Amniotic stem cell (primary cell): ENCODE data around the gene SSBP3.

Experiments
- DNase-seq: peaks from one replicate; lab custom pipeline; 2025; lab: John Stamatoyannopoulos, UW

The SSBP3 gene

DNA sequence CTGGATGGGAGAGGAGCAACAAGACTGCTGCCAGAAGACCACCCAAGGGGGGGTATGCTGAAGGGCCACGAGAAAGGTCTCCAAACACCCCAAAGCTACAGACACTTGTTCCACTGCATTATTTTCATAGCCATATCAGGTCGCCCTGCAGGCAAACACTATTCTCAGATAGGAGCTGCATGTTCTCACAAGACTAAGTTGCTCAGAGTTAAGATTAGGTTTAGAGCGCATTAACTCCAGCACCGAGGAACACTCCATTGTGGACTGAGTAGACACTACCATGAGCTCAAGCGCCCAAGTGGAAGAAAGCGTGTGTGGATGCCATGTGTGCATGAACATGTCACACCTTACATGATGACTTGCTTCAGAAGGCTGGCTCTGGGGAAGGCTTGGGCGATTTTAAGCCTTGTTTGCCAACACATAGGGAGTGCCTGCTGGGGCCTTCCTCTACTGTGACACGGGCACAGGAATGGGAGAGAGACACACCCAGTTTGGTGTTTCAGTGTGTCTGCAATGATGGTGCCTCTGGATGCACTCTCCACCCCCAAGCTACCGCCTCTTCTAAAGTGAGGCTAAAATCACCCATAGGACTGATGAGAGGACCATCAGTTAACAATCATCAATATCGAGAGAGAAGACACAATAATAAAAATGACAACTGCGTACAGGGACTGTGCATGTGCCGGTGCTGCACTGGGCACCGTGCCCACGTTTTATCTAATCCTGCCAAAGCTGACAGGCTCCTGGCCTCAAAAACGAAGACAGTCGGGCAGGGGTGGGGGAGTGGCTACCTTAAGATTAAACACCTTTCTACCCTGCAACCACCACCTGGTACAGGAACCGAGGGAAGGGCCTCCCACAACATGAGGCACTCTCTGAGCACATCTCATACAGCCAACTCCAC is 34.9 kb downstream of the SSBP3 start:
- DNase-seq: no peak

DNA sequence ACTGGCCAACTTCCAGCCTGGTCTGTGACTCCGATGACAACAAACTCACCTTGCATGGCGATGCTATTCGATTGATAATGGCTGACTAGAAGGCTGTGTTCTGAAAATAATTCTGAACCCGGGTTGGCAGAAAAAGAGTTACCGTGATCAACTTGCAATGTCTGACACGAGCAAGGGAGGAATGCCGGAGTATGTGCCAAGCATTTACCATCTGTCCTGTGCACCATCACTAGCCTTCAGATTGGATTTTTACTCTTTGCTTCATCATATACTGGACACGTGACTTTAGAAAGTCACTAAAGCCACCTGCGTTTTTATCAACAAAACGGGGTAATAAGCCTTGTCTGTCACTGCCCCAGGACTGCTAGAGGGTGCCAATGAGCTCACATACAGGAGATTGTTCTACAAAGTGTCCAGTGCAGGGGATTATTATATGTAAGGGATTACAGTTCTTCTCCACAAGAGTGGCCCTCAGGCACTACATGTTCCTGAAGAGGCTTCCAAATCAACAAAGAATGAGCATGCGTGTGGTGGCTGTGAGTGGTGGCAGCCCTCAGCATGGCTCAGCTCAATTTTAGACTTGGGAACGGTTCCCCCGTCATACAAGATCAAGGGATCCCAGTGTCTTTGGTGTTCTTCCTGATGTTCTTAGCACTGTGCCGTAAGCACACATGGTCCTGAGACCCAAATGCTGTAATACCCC is 35.8 kb downstream of the SSBP3 start:
- DNase-seq: no peak

- no peak for DNase-seq
These were observed 38.6 kb downstream of the SSBP3 start for GRCh38 chr1:54367613-54368012.

- DNase-seq: no peak
These were observed 40.3 kb downstream of the SSBP3 start for GRCh38 chr1:54365847-54366246.

- no peak for DNase-seq
These were observed 40.8 kb downstream of the SSBP3 start for GRCh38 chr1:54365398-54365797.

DNA sequence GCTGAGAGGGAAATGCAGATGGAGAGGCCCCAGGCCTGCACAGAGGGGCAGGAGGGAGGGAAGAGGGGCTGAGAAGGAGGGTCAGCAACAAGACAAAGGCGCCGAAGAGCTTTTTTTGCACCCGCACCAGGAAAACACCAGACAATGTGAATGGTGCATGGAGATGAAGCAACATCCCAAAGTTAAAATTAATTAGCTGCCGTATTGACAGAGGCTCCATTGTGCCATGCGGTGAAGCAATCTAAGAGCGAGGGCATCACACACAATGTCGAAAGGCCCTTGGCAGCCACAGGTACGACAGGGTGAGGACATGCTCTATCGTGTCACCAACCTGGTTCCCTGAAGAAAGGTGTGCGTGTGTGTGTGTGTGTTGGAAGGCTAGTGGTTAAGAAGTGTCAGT is 41.2 kb downstream of the SSBP3 start:
- DNase-seq: no peak

- no peak for DNase-seq
These were observed 41.6 kb downstream of the SSBP3 start for GRCh38 chr1:54364582-54364981.

- no peak for DNase-seq
These were observed 42.3 kb downstream of the SSBP3 start for GRCh38 chr1:54363925-54364324.

DNA sequence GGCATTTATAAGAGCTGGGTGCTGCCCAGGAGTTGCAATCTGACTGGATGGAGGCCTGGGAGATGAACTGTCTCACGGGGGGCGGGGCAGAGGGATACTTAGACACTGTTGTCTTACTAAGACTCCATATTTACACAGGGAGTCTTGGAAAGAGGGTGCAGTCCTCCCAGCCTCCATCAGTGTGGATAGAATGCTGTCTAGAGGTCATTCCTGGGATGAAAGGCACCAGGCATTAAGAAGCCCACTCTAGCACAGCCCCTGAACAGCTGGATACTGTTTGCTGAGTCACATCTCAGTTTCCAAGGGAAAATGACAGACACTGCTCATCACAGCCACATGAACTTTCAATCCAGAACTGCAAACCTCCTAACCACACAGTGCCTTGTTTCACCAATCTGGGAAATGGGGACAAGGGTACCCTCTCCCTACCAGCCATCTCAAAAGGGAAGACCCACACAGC is 43.3 kb downstream of the SSBP3 start:
- no peak for DNase-seq

DNA sequence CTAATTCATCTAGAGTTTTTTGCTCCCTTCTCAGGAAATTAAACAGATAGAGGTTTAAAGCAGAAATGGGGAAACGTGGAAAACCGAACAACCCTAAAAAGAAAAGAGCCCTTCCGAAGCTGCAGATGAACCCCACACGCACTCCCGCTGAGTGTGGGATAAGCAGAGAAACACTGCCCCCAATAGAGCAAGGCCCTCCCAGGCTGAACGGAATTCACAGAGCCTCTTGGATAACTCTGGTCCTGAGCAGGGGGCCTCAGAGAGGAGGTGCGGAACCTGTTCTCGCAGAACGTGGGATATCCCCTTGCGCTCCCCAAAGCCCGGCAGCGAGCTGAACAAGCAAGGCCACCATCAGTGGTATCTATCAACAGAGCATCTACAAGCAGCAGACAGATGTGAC is 44.9 kb downstream of the SSBP3 start:
- no peak for DNase-seq

DNA sequence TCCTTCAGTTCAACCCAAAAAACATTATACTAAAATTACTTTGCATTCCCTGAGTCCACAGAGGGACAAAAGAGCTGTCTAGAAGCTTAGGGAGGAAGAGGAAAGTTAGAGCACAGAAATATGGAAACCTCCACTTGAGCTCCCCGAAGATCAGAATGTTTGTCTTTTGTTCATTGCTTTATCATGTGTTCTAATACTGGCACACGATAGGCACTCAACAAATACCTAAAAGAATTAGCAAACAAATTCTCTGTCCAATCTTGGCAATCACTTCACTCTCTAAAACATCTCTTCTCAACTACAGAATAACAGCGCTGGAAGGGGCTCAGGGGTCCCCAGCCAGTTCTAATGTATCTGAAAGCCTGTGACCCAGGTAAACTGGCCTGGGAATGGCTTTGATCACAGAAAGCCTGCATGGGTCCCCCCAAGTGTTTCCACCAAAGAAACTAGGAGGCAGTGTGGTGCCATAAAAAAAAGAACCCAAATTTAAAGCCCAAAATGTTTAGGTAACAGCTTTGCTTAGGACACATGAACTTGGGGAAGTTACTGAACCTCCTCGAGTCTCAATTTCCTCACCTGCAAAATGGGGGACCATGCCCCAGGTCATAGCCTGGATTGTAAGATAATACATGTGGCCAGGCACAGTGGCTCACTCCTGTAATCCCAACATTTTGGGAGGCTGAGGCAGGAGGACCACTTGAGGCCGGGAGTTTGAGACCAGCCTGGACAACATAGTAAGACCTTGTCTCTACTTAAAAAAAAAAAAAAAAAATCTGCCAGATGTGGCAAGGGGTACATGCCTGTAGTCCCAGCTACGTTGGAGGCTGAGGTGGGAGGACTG is 45.8 kb downstream of the SSBP3 start:
- no peak for DNase-seq

DNA sequence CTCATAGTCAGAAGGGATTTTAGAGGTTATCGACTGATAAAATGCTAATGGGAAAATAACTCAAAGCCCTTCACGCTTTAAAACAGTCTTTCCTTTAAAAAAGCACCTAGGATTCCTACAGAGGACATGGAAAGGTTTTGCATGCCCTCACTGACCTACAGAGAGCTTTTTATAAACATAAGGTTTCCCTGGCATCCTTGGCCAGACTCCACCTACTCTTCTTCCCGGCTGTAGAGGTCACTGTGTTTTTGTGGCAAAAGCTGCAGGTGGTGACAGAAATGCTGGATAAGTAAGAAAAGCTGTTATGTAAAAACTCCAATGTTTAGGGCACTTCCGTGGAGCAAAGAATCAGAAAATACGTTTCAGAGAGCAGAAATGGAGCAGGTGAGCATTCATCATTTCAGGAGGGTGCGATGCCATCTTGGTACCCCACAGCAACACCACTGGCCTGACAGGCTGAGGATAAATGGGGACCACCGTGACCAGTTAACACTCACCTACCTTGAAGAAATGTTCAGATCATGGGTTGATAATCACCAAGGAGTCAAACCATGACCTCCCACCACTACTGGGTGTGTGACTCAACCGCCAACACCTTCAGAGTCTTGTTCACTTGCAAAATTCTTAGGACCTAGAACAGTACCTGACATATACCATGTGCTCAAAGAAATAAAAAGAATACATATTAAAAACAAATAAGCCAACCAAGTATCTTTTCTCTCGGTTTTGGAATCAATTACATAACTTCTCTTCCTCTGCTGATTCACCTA is 46.6 kb downstream of the SSBP3 start:
- no peak for DNase-seq

DNA sequence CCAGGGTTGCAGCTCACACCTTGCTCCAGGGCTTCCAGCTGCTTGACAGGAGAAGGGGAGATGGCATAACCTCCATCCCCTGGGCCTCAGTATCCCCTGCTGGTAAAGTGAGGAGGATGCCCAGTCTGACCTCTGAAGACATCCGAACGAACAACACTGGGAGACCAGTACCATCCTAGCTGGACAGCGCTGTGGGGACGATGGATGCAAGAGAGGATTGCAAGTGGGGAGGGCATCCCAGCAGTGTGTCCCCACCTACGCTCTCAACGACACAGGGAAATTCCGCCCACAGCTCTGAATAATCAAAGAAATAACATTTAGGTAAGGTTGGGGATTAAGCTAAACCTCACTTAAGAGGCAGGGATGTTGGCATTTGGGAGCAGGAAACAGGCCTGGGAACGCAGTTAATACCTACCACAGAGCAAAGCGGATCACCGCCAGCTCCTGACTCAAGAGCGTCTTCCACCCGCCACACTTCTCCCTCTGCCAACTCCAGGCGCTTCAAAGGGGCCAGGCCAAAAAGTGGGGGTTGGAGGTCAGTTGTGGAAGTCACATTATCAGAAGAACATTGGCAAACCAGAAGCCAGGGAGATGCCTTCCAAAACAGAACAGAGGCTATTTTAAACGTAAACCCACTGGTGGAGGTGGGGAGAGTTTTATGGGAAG is 47.6 kb downstream of the SSBP3 start:
- DNase-seq: no peak

DNA sequence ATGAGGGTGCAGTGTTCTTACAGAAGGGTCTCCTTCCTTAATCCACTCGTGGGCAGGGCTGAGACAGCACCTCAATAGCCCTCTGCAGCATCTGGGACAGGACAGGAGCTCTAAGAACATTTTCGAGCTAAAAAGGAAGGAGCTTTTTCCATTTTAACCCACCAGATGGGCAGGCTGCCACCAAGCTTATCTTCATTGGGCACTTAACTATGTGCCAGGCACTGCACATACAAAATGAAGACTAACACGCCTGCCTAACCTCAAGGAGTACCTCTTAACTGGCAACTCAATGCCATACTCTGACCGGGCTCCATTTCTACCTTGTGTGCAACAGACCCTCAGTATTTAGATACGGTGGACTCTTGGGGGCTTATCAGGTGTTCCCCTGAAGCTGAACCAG is 48.2 kb downstream of the SSBP3 start:
- DNase-seq: no peak

DNA sequence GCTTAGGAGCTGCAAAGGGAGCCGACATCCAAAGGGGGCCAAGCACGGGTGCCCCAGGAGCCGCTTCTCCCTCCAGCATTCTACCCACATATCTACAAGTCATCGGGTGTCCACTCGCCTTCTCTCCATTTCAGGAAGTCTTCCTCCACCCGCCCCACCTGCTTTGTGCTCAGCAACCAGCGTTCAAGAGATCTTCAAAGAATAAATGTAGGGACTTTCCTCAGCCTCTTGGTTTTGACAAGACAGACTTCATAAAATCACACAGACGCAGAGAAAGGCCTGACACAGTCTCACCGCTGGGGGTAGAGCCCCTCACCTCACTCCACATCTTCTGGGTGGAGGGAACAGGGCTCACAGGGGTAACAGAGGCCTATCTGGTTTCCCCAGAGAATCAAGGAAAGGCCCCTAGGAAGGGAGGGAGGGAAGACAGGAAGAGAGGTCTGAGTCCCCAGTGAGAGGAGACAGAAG is 49.5 kb downstream of the SSBP3 start:
- no peak for DNase-seq

DNA sequence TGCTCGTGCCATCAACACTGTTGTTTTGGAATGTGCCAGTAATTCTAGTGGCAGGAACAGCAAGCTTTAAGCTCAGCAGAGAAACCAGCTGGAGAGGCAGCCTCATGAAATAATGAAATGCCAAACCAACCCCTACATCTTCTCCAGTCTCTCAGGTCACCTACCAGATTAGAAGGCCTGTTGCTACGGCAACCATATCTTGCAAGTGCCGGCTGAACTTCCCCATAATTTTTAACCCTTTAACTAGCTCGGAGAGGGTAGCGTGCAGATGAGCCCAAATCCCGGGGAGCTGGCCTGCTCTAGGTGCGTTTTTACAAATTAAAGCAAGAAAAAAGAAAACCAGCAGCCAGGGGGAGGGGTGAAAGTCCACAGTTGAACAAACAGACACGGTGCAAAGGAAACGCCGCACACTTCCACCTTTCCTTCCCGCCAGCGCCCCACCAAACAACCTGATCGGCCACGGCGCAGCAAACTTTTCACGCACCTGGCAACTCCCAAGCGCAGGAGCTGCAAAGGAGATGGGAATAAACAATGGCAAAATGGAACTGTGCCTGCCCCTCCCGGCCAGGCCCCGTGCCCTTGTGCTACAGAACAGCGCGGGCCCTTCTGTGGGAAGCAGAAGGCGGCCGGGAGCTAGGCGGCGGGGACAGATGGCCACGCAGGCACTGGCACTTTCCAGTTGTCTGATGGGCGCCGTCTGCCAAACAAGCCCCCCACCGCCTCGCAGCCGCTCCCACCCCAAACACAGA is 50.1 kb downstream of the SSBP3 start:
- no peak for DNase-seq

DNA sequence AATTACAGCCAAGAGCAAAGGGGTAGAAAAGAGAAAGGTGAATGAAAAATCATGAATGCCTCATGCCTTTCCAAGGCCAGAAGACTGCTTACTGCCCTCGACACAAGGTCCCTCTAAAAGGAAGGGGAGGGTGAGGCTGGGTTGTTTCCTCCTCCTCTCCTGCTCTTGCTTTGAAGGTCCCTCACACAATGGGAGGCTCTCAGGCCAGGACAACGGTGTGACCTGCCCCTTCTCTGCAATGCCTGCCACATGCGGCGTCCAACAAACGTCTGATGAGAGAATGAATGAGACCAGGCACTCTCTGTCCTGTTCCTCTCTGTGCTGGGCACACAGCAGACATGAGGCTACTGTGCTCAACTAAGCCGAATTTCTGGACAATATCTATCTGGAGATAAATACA is 51.3 kb downstream of the SSBP3 start:
- DNase-seq: no peak

DNA sequence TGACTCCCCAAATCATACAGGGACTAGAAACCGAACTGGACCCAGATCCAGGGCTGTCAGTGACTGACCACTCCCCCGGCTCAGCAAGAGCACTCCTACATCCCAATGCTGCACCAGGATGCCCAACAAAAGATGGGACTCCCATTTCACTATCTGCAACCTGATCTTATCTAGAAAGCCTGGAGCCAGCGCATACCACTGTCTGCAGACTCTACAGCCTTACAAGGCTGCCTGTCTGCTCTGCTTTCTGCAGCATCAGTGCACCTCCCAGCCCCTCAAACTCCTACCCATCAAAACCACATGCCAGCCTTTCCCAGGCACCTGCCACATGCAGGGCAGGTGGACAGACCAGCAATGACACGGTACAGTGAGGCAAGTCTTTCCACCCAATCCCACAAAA is 52.2 kb downstream of the SSBP3 start:
- DNase-seq: no peak

- DNase-seq: no peak
These were observed 53.4 kb downstream of the SSBP3 start for GRCh38 chr1:54352755-54353154.

GRCh38 chr1:54350360-54350759 is 55.8 kb downstream of the SSBP3 start:
- no peak for DNase-seq
